Type B pancreatic cell (in vitro differentiated cells): ENCODE data around the gene TBCK. TPM values are rescaled to one million over a fixed set of nuclear protein-coding genes. Genes with fewer than 3 reads are reported as not detected.

Source experiments
- DNase-seq: peaks from one replicate; pipeline ENCODE4 v3.0.0; 2021; ENCODE audit warnings: mixed read lengths; ENCODE audit not compliant: unreplicated experiment; ENCODE audit errors: extremely low spot score
- H3K27ac Mint-ChIP-seq: 2 replicates; pipeline ENCODE4 v1.8.0; 2021; ENCODE audit warnings: mild to moderate bottlenecking, mixed read lengths
- H3K27me3 Mint-ChIP-seq: 2 replicates; pipeline ENCODE4 v1.8.0; 2021; ENCODE audit warnings: mixed read lengths
- H3K36me3 Mint-ChIP-seq: 2 replicates; pipeline ENCODE4 v1.8.0; 2021; ENCODE audit warnings: mixed read lengths
- H3K4me1 Mint-ChIP-seq: one replicate; pipeline ENCODE4 v1.8.0; 2021; ENCODE audit warnings: mixed read lengths; ENCODE audit not compliant: unreplicated experiment
- H3K4me3 Mint-ChIP-seq: 2 replicates; pipeline ENCODE4 v1.8.0; 2021; ENCODE audit warnings: mild to moderate bottlenecking, mixed read lengths
- H3K9me3 Mint-ChIP-seq: 2 replicates; pipeline ENCODE4 v1.8.0; 2021; ENCODE audit warnings: mixed read lengths
- CTCF ChIP-seq: fragments of 200-600 bp; sonication (generic); conservative IDR thresholded peaks from 2 replicates; pipeline ENCODE4 v1.5.0; 2021; ENCODE audit warnings: antibody characterized with exemption, mild to moderate bottlenecking
- total RNA-seq: library from RNA; stranded (reverse); gene quantifications from 2 replicates; pipeline ENCODE4 v1.2.1, GENCODE V29; 2021; ENCODE audit warnings: low replicate concordance

The TBCK gene
- total RNA-seq, 1 donor from 2014 or later: 59.8 TPM

GRCh38 chr4:106048250-106048971, 267.6 kb downstream of the TBCK start:
- no peak for DNase-seq
- H3K36me3 Mint-ChIP-seq: peaks cover 8% of the 10 kb centered on the region
- TF ChIP-seq CTCF: no peak
- H3K27ac Mint-ChIP-seq: no peak overlapping the region
- no peaks in the 10 kb centered on the region for H3K9me3 Mint-ChIP-seq
- H3K4me1 Mint-ChIP-seq: peaks cover 14% of the 10 kb centered on the region
- H3K27me3 Mint-ChIP-seq: no peaks in the 10 kb centered on the region
- H3K4me3 Mint-ChIP-seq: peak overlapping the region; percentile 9

GRCh38 chr4:106046083-106046482, 269.9 kb downstream of the TBCK start:
- no peak for TF ChIP-seq CTCF
- Mint-ChIP-seq H3K27me3 (no peaks in the 10 kb centered on the region), H3K9me3 (no peaks in the 10 kb centered on the region), H3K4me1 (peaks cover 14% of the 10 kb centered on the region), H3K4me3 (no peak overlapping the region), H3K36me3 (peaks cover 8% of the 10 kb centered on the region), H3K27ac (no peak overlapping the region)
- DNase-seq: no peak

- H3K27ac Mint-ChIP-seq: no peak overlapping the region
- no peaks in the 10 kb centered on the region for H3K9me3 Mint-ChIP-seq
- no peak overlapping the region for H3K4me3 Mint-ChIP-seq
Measured at GRCh38 chr4:106041294-106042002, 274.6 kb downstream of the TBCK start.

GRCh38 chr4:106039796-106040195, 276.2 kb downstream of the TBCK start:
- DNase-seq: no peak
- no peaks in the 10 kb centered on the region for H3K36me3 Mint-ChIP-seq
- peaks cover 13% of the 10 kb centered on the region for H3K4me1 Mint-ChIP-seq
- H3K9me3 Mint-ChIP-seq: no peaks in the 10 kb centered on the region
- H3K27me3 Mint-ChIP-seq: no peaks in the 10 kb centered on the region
- H3K4me3 Mint-ChIP-seq: no peak overlapping the region
- H3K27ac Mint-ChIP-seq: no peak overlapping the region
- TF ChIP-seq CTCF: no peak

More at GRCh38 chr4:106041294-106042002, 274.6 kb downstream of the TBCK start:
- no peak for DNase-seq
- peaks cover 4% of the 10 kb centered on the region for H3K36me3 Mint-ChIP-seq
- peaks cover 13% of the 10 kb centered on the region for H3K4me1 Mint-ChIP-seq
- TF ChIP-seq CTCF: no peak
- no peaks in the 10 kb centered on the region for H3K27me3 Mint-ChIP-seq

GRCh38 chr4:106038908-106039307, 277.1 kb downstream of the TBCK start:
- Mint-ChIP-seq H3K36me3 (no peaks in the 10 kb centered on the region), H3K27ac (no peak overlapping the region), H3K27me3 (no peaks in the 10 kb centered on the region), H3K9me3 (no peaks in the 10 kb centered on the region), H3K4me3 (no peak overlapping the region), H3K4me1 (peaks cover 13% of the 10 kb centered on the region)
- no peak for DNase-seq
- no peak for TF ChIP-seq CTCF
